NCI-H345 treated with DMSO at 0.1 percent for 48 hours (cell line): ENCODE results near the gene BLTP2.
A peak's percentile ranks its signal among the peaks of the same experiment; 100 is the strongest.
"Not testable (repeated sequence)": the region's sequence is repeated elsewhere in the genome, so short reads cannot be mapped to it uniquely, and the experiment has no call there.

ENCODE experiments used
- DNase-seq: peaks from one replicate; lab custom pipeline; 2025; ENCODE audit not compliant: unreplicated experiment; lab: John Stamatoyannopoulos, UW

Gene BLTP2

GRCh38 chr17:28646039-28646754 is 1.2 kb upstream of the BLTP2 start:
- DNase-seq = no peak

DNA sequence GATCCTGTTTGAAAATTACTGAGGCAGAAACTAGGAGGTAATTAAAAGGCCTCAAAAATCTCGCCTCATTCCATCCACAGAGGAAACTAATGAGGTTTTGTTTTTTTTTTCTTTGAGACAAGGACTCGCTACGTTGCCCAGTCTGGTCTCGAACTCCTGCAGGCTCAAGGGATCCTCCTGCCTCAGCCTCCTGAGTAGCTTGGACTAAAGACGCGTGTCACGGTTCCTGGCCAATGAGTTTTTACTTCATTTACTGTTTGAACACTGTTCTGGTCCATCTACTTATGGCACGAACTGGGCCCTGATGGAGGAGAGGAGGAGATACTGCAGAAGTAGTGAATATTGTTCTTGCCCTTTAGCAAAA is 600 bp upstream of the BLTP2 start:
- DNase-seq = no peak

- peak; percentile 2 for DNase-seq
These were observed 773 bp downstream of the BLTP2 start for GRCh38 chr17:28643983-28644786.

GRCh38 chr17:28641579-28641978 is 3.4 kb downstream of the BLTP2 start:
- DNase-seq = no peak

- no peak for DNase-seq
These were observed 9.5 kb downstream of the BLTP2 start for GRCh38 chr17:28635506-28635905.

DNA sequence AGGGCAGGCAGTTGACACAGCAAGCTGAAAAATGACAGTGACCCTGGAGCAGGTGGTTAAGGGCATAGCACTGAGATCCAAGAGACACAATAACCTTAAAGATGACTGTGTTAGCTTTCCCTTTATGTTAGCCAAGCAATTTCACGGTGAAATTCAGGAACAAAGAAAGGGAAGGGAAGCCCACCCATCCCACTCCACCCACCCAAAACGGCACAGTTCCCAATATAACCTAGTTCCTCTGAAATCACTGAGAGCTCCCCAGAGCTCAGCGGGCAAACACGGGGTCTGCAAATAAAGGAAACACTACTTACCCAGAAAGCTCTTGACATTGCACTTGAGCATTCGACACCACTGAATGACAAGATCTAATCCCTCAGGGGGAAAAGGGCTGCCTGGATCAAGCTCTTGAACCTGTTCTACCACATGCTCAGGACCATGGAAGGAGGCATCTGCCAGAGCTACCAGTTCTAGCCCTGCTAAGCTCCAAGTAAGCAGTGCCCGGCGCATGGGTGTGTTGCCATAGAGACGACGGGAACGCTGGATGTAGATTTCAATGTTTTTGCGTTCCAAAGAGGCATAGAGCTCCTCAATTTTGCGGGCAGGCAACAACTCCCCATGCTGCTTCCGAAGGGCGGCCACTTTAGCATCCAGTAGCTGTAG is 10.6 kb downstream of the BLTP2 start:
- peak; percentile 45 for DNase-seq

- DNase-seq = no peak
These were observed 18.1 kb downstream of the BLTP2 start for GRCh38 chr17:28626818-28627217.

DNA sequence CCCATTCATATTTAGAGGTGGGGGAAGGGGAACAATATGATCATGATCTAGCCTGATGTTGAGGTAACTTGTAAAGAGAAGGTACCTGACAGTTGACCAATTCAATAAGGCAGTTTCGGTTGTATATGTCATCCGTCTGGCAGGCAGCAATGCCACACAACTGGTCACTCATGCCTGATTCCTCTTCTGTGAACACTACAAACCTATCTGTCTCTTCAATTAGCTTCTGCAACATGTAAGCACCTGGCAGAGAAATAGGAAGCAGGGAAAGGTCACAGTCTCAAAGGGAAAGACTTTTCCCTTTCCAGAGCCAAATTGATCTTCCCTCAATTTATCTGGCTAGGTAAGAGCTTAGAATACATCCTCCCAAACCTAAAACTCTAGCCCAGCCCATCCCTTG is 20.8 kb downstream of the BLTP2 start:
- DNase-seq = no peak

DNA sequence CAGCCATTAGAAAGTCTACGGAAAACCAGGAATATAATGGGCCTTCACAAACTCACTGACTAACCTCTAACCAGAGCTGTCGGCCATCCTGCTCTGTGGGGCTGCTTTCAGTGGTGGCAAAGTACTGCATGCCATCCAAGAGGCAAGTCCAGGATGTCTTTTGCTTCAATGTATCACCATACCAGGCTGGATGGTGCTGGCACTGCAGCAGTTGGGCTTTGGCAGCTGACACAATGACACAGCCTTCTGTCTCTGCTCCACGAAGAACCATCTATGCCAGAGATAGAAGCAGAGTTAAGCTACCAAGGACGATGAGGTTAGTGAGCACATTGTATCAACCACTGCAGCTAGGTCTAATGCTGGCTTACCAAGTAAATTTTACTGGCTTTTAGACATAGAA is 21.3 kb downstream of the BLTP2 start:
- no peak for DNase-seq

DNA sequence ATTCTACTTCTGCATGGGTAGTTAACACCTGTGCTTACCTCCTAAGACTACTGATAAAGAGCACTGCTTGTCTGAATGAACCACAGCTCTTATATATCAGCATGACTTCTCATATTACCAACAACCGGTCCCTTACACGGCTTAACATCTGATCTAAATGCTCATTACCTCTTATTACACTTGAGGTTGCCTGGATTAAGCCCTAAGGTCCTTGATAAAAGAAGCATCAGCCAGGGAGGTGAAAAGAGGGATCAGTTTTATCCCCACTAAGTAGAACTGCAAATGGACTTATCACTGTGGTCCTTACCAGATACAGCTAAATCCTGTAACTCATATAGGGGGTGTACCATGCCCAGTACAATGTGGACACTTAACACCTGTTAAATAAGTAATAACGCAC is 22.8 kb downstream of the BLTP2 start:
- no peak for DNase-seq

- no peak for DNase-seq
These were observed 24.9 kb downstream of the BLTP2 start for GRCh38 chr17:28620010-28620409.

GRCh38 chr17:28618464-28618863 is 26.5 kb downstream of the BLTP2 start:
- no peak for DNase-seq

DNA sequence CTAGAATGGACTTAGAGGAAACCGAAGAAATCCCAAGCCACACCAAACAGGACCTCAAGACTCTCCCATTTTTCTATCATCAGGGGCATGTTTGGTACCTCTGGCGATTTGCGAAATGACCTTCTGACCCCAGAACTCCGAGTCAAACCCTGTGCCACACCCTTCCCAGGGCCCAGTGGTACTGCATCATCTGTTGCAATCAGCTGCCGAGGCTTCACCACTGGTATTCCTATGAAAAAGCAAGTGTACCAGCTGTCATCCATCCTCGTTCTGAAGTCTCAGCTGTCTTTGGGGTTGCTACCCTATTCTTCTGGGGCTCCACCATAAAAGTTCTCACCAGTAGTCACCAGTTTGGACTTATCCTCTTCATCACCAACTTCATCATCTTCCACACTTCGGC is 28.7 kb downstream of the BLTP2 start:
- DNase-seq = no peak

GRCh38 chr17:28615260-28615940 is 29.6 kb downstream of the BLTP2 start:
- no peak for DNase-seq

DNA sequence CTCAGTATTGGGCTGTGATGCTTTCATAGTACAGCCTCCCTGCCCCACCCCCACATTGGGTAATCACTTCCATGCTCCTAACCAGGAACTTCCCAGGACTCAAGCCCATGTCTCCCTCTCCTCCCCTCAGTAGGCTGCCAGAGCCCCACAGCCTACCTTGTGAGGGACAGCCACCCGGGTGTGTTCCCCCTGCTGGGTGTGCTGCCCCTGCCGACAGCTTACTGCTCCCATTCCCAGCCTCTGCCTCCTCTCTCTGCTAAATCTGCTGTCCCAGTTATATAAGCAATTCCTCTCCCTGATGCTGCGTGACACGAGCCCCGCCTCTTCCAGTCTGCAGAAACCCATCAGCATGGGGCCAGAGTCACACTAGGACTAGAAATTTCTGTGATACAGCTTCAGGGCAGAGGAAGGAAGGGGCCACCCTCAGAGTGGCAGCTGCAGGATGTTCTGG is 31.0 kb downstream of the BLTP2 start, which contains the start of gene RSKR:
TSS of gene RSKR (minus strand) at position 255 of the 451 bp plus-strand sequence. CDS start at position 231, 24 bp downstream.
- DNase-seq = no peak

DNA sequence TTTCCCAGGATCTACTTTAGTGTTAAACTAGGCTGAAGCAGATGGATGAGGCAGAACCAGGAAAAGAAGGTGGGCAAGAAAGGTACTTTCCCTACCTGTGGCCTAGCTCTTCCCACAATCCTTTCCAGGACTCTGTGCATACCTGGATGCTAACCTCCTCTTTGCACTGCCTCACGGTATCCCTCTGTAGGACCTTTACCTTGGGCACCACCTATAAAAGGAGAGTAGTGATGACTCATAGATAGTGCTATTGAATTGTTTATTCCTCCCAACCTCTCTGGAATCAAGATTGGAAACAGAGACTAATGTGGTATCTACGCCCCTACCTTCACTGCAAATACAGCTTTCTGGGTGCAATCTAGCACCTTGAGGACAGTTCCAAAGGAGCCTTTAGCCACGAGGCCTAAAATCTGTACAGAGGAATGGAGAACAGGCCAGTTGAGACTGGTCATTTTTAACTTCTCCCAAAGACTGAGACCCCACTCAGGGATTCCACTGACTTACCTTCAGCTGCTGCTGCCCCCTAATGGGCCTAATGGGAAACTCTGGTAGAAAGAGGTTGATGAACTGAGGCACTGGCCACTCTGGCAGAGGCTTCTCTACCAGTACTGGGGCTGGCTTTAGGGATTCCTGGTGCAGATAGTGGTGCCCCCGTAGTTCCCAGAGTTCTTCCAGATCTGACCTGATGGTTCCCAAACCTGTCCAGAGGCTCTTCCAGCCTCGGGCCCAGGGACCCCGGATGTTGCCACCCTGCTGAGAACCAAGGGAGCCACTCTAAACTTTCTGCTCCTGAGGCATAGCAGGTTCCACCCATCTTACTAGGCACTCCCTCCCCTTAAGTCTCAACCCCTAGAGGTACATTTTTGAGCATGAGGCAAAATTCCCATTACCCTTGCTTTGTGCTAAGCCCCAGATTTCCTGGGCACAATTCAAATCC is 31.8 kb downstream of the BLTP2 start:
- peak; percentile 2 for DNase-seq

- DNase-seq = no peak
These were observed 32.4 kb downstream of the BLTP2 start for GRCh38 chr17:28612531-28612930.

GRCh38 chr17:28610376-28610775 is 34.6 kb downstream of the BLTP2 start:
- DNase-seq = no peak

DNA sequence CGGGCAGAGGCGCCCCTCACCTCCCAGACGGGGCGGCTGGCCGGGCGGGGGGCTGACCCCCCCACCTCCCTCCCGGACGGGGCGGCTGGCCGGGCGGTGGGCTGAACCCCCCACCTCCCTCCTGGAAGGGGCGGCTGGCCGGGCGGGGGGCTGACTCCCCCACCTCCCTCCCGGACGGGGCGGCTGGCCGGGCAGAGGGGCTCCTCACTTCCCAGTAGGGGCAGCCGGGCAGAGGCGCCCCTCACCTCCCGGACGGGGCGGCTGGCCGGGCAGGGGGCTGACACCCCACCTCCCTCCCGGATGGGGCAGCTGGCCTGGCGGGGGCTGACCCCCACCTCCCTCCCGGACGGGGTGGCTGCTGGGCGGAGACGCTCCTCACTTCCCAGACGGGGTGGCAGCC is 40.9 kb downstream of the BLTP2 start:
- DNase-seq = not testable (repeated sequence)
